SK-N-SH treated with all-trans-retinoic acid at 6 μM for 48 hours (cell line): ENCODE results near the gene DDX31.

Source experiments
- ARNTL ChIP-seq: fragments of 450-650 bp; formaldehyde crosslinking; IDR thresholded peaks from 2 replicates; pipeline ENCODE4 v1.5.0; 2020; ENCODE audit warnings: low read depth, mild to moderate bottlenecking, moderate library complexity, borderline replicate concordance
- ISL1 ChIP-seq: fragments of 250-450 bp; sonication (Bioruptor Pico); IDR thresholded peaks from 2 replicates; pipeline ENCODE4 v2.1.2; 2022; ENCODE audit warnings: mild to moderate bottlenecking, moderate library complexity
- OSR1 ChIP-seq: fragments of 250-450 bp; sonication (Bioruptor Pico); IDR thresholded peaks from 2 replicates; pipeline ENCODE4 v1.8.0; 2022; ENCODE audit warnings: moderate library complexity, mild to moderate bottlenecking, inconsistent platforms
- PPARA ChIP-seq: fragments of 250-450 bp; sonication (Bioruptor Pico); IDR thresholded peaks from 2 replicates; pipeline ENCODE4 v1.5.0; 2020; ENCODE audit warnings: mild to moderate bottlenecking, borderline replicate concordance
- ZFP3 ChIP-seq: fragments of 250-450 bp; sonication (Bioruptor Pico); IDR thresholded peaks from 2 replicates; pipeline ENCODE4 v1.5.0; 2020; ENCODE audit warnings: mild to moderate bottlenecking, moderate library complexity
- TF ChIP-seq, protein P1 (sequence below): fragments of 250-450 bp; sonication (Bioruptor Pico); IDR thresholded peaks from 2 replicates; pipeline ENCODE4 v1.5.0; 2020; ENCODE audit warnings: mild to moderate bottlenecking, moderate library complexity

DNA sequence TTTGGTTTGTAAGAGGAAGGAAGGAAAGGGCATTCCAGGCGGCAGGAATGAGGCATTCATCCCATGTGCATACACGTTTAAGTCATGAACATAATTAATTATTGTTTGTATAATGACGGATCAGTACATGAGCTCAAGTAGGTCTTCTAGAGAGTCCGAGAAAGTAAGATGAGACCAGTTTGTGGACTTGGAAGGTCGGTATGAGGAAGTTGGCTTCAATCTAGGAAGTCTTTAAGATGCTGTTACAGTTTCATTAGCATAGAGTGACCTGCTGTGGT lies 2.6 kb upstream of the DDX31 start:
- TF ChIP-seq ISL1 (CRISPR knock-in tag) (no peak), ARNTL (CRISPR knock-in tag) (no peak), PPARA (CRISPR knock-in tag) (no peak), OSR1 (CRISPR knock-in tag) (no peak), ZFP3 (CRISPR knock-in tag) (no peak)
- TF ChIP-seq, protein P1, sequence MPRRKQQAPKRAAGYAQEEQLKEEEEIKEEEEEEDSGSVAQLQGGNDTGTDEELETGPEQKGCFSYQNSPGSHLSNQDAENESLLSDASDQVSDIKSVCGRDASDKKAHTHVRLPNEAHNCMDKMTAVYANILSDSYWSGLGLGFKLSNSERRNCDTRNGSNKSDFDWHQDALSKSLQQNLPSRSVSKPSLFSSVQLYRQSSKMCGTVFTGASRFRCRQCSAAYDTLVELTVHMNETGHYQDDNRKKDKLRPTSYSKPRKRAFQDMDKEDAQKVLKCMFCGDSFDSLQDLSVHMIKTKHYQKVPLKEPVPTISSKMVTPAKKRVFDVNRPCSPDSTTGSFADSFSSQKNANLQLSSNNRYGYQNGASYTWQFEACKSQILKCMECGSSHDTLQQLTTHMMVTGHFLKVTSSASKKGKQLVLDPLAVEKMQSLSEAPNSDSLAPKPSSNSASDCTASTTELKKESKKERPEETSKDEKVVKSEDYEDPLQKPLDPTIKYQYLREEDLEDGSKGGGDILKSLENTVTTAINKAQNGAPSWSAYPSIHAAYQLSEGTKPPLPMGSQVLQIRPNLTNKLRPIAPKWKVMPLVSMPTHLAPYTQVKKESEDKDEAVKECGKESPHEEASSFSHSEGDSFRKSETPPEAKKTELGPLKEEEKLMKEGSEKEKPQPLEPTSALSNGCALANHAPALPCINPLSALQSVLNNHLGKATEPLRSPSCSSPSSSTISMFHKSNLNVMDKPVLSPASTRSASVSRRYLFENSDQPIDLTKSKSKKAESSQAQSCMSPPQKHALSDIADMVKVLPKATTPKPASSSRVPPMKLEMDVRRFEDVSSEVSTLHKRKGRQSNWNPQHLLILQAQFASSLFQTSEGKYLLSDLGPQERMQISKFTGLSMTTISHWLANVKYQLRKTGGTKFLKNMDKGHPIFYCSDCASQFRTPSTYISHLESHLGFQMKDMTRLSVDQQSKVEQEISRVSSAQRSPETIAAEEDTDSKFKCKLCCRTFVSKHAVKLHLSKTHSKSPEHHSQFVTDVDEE (CRISPR knock-in tag): no peak
